Measurements from ENCODE around the gene CFAP47.

CFAP47 gene

GRCh38 chrX:36348509-36348908 lies 429.0 kb downstream of the CFAP47 start:
- no peak for DNase-seq (ENCODE audit: low spot score)

GRCh38 chrX:36357855-36358254 lies 438.3 kb downstream of the CFAP47 start:
- Histone ChIP-seq H3K4me3 (no peak overlapping the region), H3K27ac (no peak overlapping the region)
- TF ChIP-seq CTCF (IDR thresholded peaks at IDR 0.05): no peak
- DNase-seq (ENCODE audit: low spot score): no peak

More at GRCh38 chrX:36348509-36348908, 429.0 kb downstream of the CFAP47 start:
- no peak for TF ChIP-seq CTCF (IDR thresholded peaks at IDR 0.05)
- no peak overlapping the region for H3K27ac ChIP-seq
- H3K4me3 ChIP-seq: no peak overlapping the region

GRCh38 chrX:36364262-36364661 lies 444.7 kb downstream of the CFAP47 start:
- Histone ChIP-seq H3K27ac (no peak overlapping the region), H3K4me3 (no peak overlapping the region)
- TF ChIP-seq CTCF (IDR thresholded peaks at IDR 0.05): no peak
- DNase-seq (ENCODE audit: low spot score): no peak

GRCh38 chrX:36383495-36383894 lies 464.0 kb downstream of the CFAP47 start:
- TF ChIP-seq CTCF (IDR thresholded peaks at IDR 0.05): no peak
- Histone ChIP-seq H3K4me3 (no peak overlapping the region), H3K27ac (no peak overlapping the region)
- DNase-seq (ENCODE audit: low spot score): no peak

GRCh38 chrX:36388901-36389300 lies 469.4 kb downstream of the CFAP47 start:
- Histone ChIP-seq H3K27ac (no peak overlapping the region), H3K4me3 (no peak overlapping the region)
- no peak for DNase-seq (ENCODE audit: low spot score)
- no peak for TF ChIP-seq CTCF (IDR thresholded peaks at IDR 0.05)

- Histone ChIP-seq H3K4me3 (no peak overlapping the region), H3K27ac (no peak overlapping the region)
- TF ChIP-seq CTCF (IDR thresholded peaks at IDR 0.05): no peak
- DNase-seq (ENCODE audit: low spot score): no peak
These were observed 482.2 kb downstream of the CFAP47 start for GRCh38 chrX:36401774-36402173.

GRCh38 chrX:36407836-36408235 lies 488.3 kb downstream of the CFAP47 start:
- Histone ChIP-seq H3K4me3 (no peak overlapping the region), H3K27ac (no peak overlapping the region)
- no peak for TF ChIP-seq CTCF (IDR thresholded peaks at IDR 0.05)
- DNase-seq (ENCODE audit: low spot score): no peak
